Muscle of leg (tissue), 16 donors: ENCODE measurements around the gene OCA2. TPM values are rescaled to one million over a fixed set of nuclear protein-coding genes. Genes with fewer than 3 reads are reported as not detected.
A peak's percentile ranks its signal among the peaks of the same experiment; 100 is the strongest.
"Not testable (repeated sequence)": the region's sequence is repeated elsewhere in the genome, so short reads cannot be mapped to it uniquely, and the experiment has no call there.

Experiments
- DNase-seq: peaks from one replicate; pipeline ENCODE4 v3.0.0; 2013
- H3K27ac ChIP-seq: one replicate; pipeline ENCODE4 v1.5.1; 2013; ENCODE audit warnings: mild to moderate bottlenecking, low read length, control low read depth
- H3K27me3 ChIP-seq: one replicate; pipeline ENCODE4 v1.6.1; 2013; ENCODE audit warnings: low read length; ENCODE audit not compliant: control insufficient read depth, insufficient read depth
- H3K36me3 ChIP-seq: one replicate; pipeline ENCODE4 v1.6.1; 2013; ENCODE audit warnings: low read length; ENCODE audit not compliant: control insufficient read depth, insufficient read depth
- H3K4me1 ChIP-seq: one replicate; pipeline ENCODE4 v1.6.1; 2013; ENCODE audit warnings: low read length; ENCODE audit not compliant: control insufficient read depth, insufficient read depth
- H3K4me3 ChIP-seq: one replicate; pipeline ENCODE4 v1.5.1; 2013; ENCODE audit warnings: low read length, control low read depth
- H3K9me3 ChIP-seq: replicated peaks from 2 replicates; pipeline ENCODE4 v1.6.1; 2013; ENCODE audit warnings: low read depth, low read length; ENCODE audit not compliant: control insufficient read depth
- WGBS: methylation state at CpG from one replicate; pipeline ENCODE4 v1.1.5; 2013; ENCODE audit warnings: missing lambda C conversion rate; ENCODE audit not compliant: insufficient coverage; 5-methylcytosine and 5-hydroxymethylcytosine counted together
- long read RNA-seq, 11 donors: transcript quantifications; one replicate each; lab custom pipeline, GENCODE V29; 2026
- polyA plus RNA-seq, 8 donors: library from polyadenylated mRNA; unstranded; fragments of 120-200 nt; gene quantifications; one replicate each; pipeline versions ENCODE4 v1.2.1 to v1.2.3, GENCODE V29; 2013; ENCODE audit warnings: inconsistent platforms in 1 of 8, low replicate concordance in 1 of 8; ENCODE audit not compliant: insufficient read length in 8 of 8, insufficient read depth in 1 of 8
- total RNA-seq: library from RNA; stranded (reverse); fragments of 120-200 nt; gene quantifications from one replicate; pipeline ENCODE4 v1.2.4, GENCODE V29; 2013

The OCA2 gene
- total RNA-seq, result 3.6 TPM
- polyA plus RNA-seq, result 1 to 10 TPM; 1.9 to 5.3 (median 3.3) TPM
- long read RNA-seq, donor 1, result 0 reads
- long read RNA-seq, donor 2, result 0 reads
- long read RNA-seq, donor 3, result 0 reads
- long read RNA-seq, donor 4, result 0 reads
- long read RNA-seq, donor 5, result 0 reads
- long read RNA-seq, donor 6, partial matches to known transcripts, result 0 of 1 reads
- long read RNA-seq, donor 6, other reads (novel, unspliced or antisense), result 0 of 1 reads
- long read RNA-seq, donor 7, result 0 reads
- long read RNA-seq, donor 8, result 0 reads
- long read RNA-seq, donor 9, result 0 reads
- long read RNA-seq, donor 10, partial matches to known transcripts, result 0 of 1 reads
- long read RNA-seq, donor 10, other reads (novel, unspliced or antisense), result 0 of 1 reads
- long read RNA-seq, donor 11, result 0 reads

DNA sequence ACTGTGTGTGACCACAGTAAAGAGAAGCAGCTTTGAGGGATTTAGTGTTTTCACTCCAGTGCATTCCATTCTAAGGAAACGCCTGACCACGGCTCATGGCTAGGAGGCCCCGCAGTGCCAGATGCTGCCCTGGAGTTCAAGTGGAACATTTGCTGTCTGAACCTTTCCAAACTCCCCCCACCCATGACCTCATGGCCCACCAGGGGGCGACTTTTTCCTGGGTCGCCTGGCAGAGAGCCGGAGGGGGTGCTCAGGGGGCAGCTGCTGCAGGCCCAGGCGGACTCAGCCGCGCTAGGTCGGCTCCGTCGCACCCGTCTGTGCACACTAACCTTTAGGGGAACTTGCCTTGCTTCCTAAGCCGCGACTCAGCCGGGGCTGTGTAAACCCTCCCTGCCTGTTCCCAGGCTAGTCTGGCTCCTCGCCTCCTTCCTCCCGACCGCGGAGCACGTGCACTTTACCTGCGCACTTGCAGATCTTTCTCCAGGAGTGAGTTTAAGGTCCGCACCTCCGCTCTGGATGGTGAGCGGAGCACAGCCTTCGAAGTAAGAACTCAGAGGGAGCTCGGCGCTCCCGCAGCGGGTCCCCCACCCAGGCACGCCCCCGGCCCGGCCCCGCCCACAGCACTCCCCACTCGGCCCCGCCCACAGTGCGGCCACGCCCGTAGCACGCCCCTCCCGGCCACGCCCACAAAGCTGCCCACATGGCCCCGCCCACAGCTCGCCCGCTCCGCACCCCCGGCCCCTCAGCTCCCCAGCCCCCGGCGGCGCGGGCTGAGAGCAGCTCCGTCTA, at the start of gene OCA2:
Gene OCA2 (minus strand): TSS at position 550 of the 789 bp plus-strand sequence. CDS start 17,441 bp downstream, outside the sequence.
- H3K36me3 ChIP-seq, result no peaks in the 10 kb centered on the region
- peak; percentile 64 for DNase-seq
- H3K27ac ChIP-seq, result peak within 1 kb of the TSS; percentile 51
- 5% methylated on average over 45 of the region's 52 CpGs for WGBS
- H3K4me3 ChIP-seq, result peak within 1 kb of the TSS; percentile 21
- no peaks in the 10 kb centered on the region for H3K9me3 ChIP-seq
- peaks cover 64% of the 10 kb centered on the region for H3K27me3 ChIP-seq
- H3K4me1 ChIP-seq, result peaks cover 57% of the 10 kb centered on the region

- H3K4me1 ChIP-seq, result peaks cover 4% of the 10 kb centered on the region
- H3K36me3 ChIP-seq, result peaks cover 30% of the 10 kb centered on the region
- no CpG with 5 or more reads among the region's 3 CpGs for WGBS
- DNase-seq, result no peak
- H3K27ac ChIP-seq, result no peak overlapping the region
- no peaks in the 10 kb centered on the region for H3K9me3 ChIP-seq
- H3K4me3 ChIP-seq, result no peak overlapping the region
- H3K27me3 ChIP-seq, result no peaks in the 10 kb centered on the region
Observed at GRCh38 chr15:28147801-28148200, 48.7 kb upstream of the OCA2 start.

- DNase-seq, H3K27me3 ChIP-seq, H3K9me3 ChIP-seq, H3K4me1 ChIP-seq, H3K27ac ChIP-seq, H3K4me3 ChIP-seq: not testable (repeated sequence)
- 83% methylated on average over 3 of the region's 4 CpGs for WGBS
- H3K36me3 ChIP-seq, result peaks cover 37% of the 10 kb centered on the region
Observed at GRCh38 chr15:28145419-28145818, 46.3 kb upstream of the OCA2 start.

DNA sequence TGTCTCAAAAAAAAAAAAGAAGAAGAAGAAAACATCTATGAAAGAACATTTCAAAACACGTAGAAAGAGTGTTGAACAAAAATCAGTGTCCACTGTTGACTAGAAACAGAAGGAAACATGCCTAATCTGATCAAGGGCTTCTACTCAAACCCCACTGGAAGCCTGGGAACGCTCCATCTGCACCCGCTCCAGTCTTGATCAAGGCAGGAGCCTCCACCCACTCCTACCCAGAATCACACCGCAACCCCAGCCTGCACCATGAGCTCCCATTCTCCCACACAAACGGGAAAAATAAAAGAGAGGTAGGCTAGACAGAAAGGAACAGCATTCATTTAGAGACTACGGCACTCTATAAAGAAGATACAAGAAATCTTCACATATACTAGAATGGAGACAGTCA, 40.9 kb upstream of the OCA2 start:
- peaks cover 4% of the 10 kb centered on the region for H3K4me1 ChIP-seq
- peaks cover 31% of the 10 kb centered on the region for H3K36me3 ChIP-seq

GRCh38 chr15:28137408-28138039, 38.4 kb upstream of the OCA2 start:
- H3K27me3 ChIP-seq, H3K4me3 ChIP-seq, DNase-seq, H3K4me1 ChIP-seq, H3K27ac ChIP-seq, H3K9me3 ChIP-seq: not testable (repeated sequence)
- H3K36me3 ChIP-seq, result peaks cover 22% of the 10 kb centered on the region
- WGBS, result no CpG with 5 or more reads among the region's 9 CpGs

More for the DNA sequence above, 40.9 kb upstream of the OCA2 start:
- DNase-seq, result no peak
- Histone ChIP-seq H3K4me3 (no peak overlapping the region), H3K27ac (no peak overlapping the region), H3K9me3 (no peaks in the 10 kb centered on the region), H3K27me3 (no peaks in the 10 kb centered on the region)
- 100% methylated on average over 2 of the region's 6 CpGs for whole genome bisulfite sequencing

- H3K27ac ChIP-seq, H3K9me3 ChIP-seq, H3K4me3 ChIP-seq, H3K4me1 ChIP-seq, DNase-seq, H3K27me3 ChIP-seq: not testable (repeated sequence)
- WGBS, result no CpG with 5 or more reads among the region's 6 CpGs
- H3K36me3 ChIP-seq, result peaks cover 32% of the 10 kb centered on the region
Observed at GRCh38 chr15:28136236-28136904, 37.3 kb upstream of the OCA2 start.

- Histone ChIP-seq H3K4me3 (no peak overlapping the region), H3K9me3 (no peaks in the 10 kb centered on the region), H3K36me3 (peaks cover 49% of the 10 kb centered on the region), H3K4me1 (no peaks in the 10 kb centered on the region), H3K27ac (no peak overlapping the region), H3K27me3 (no peaks in the 10 kb centered on the region)
- DNase-seq, result no peak
Observed at GRCh38 chr15:28133281-28133680, 34.2 kb upstream of the OCA2 start.

- DNase-seq, result no peak
- H3K27ac ChIP-seq, result no peak overlapping the region
- peaks cover 46% of the 10 kb centered on the region for H3K36me3 ChIP-seq
- WGBS, result 86% methylated on average over 15 of the region's 21 CpGs
- H3K9me3 ChIP-seq, result no peaks in the 10 kb centered on the region
- H3K4me3 ChIP-seq, result no peak overlapping the region
- H3K27me3 ChIP-seq, result no peaks in the 10 kb centered on the region
- no peaks in the 10 kb centered on the region for H3K4me1 ChIP-seq
Observed at GRCh38 chr15:28132524-28133275, 33.6 kb upstream of the OCA2 start.

DNA sequence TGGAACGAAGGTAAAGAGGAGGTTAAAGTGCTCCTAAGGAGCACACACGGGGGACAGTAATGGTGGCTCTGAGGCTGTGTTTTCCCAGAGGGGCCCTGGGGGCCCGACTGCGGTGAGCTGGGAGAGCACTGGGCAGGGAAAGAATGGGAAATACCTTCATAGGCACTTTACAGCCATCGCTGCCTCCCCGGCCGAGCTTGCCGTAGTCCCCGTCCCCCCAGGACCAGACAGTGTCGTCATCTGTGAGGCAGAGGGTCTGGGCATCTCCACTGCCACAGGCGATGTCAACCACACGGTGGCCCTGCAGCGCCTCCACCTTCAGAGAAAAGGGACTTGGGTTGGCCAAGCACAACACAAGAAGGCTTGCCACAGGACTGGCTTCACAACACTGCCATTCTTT, 32.8 kb upstream of the OCA2 start:
- Histone ChIP-seq H3K4me3 (no peak overlapping the region), H3K9me3 (no peaks in the 10 kb centered on the region), H3K27ac (no peak overlapping the region), H3K27me3 (no peaks in the 10 kb centered on the region), H3K4me1 (no peaks in the 10 kb centered on the region), H3K36me3 (peaks cover 50% of the 10 kb centered on the region)
- WGBS, result 83% methylated on average over 13 of the region's 13 CpGs
- DNase-seq, result no peak
